H1 (cell line): ENCODE measurements around the gene MAB21L3.

Source experiments
- EZH2 ChIP-seq: fragments of 200-600 bp; sonication (generic); IDR thresholded peaks from 2 replicates; pipeline ENCODE4 v1.7.1; 2012; ENCODE audit warnings: low read depth, mild to moderate bottlenecking, moderate library complexity, low read length, inconsistent platforms; ENCODE audit not compliant: severe bottlenecking
- GTF2F1 ChIP-seq: IDR thresholded peaks from 2 replicates; pipeline ENCODE4 v1.6.1; 2012; ENCODE audit warnings: low read depth, low read length, improper control_type of control experiment, borderline replicate concordance
- RFX5 ChIP-seq: IDR thresholded peaks from 2 replicates; pipeline ENCODE4 v1.6.1; 2011; ENCODE audit warnings: low read depth, low read length, improper control_type of control experiment, borderline replicate concordance
- TF ChIP-seq, protein P1 (sequence below), 3 experiments: IDR thresholded peaks; 1 replicate in 2 of 3; 2 replicates in 1 of 3; pipeline versions ENCODE4 v1.5.1 to v1.6.1; 2011; ENCODE audit warnings: low read length in 3 of 3, mild to moderate bottlenecking in 3 of 3, inconsistent platforms in 2 of 3, low read depth in 1 of 3, moderate library complexity in 1 of 3; ENCODE audit not compliant: insufficient read depth in 1 of 3; ENCODE audit errors: control extremely low read depth in 1 of 3

DNA sequence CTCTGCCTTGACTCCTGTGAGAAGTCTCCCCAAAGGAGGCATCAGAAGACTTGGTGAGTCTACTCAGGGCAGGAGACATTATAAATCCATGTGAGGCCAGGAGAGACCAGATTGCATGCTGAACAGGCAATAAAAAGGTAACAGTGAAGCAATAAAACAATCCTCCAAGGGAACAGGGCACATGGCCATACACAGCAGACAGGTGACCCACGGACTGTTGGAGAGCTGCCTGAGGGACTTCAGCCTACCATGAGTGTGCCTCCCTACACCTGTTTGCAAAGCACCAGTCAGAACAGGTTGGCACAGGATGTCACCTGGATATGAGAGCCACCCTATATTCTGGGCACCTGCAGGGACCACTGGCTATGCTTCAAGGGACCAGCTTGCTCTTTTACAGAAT lies 67.6 kb downstream of the MAB21L3 start:
- no peak for TF ChIP-seq EZH2
- no peak for TF ChIP-seq RFX5
- TF ChIP-seq, protein P1, sequence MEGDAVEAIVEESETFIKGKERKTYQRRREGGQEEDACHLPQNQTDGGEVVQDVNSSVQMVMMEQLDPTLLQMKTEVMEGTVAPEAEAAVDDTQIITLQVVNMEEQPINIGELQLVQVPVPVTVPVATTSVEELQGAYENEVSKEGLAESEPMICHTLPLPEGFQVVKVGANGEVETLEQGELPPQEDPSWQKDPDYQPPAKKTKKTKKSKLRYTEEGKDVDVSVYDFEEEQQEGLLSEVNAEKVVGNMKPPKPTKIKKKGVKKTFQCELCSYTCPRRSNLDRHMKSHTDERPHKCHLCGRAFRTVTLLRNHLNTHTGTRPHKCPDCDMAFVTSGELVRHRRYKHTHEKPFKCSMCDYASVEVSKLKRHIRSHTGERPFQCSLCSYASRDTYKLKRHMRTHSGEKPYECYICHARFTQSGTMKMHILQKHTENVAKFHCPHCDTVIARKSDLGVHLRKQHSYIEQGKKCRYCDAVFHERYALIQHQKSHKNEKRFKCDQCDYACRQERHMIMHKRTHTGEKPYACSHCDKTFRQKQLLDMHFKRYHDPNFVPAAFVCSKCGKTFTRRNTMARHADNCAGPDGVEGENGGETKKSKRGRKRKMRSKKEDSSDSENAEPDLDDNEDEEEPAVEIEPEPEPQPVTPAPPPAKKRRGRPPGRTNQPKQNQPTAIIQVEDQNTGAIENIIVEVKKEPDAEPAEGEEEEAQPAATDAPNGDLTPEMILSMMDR (IDR thresholded peaks at IDR 0.05; ENCODE audit: control extremely low read depth in 1 of 3, insufficient read depth in 1 of 3, low read depth in 1 of 3, low read length in 3 of 3), result no peak
- TF ChIP-seq GTF2F1, result no peak
